HG02588 (cell line): Measurements from ENCODE around the gene ATXN3.
"Not testable (repeated sequence)": the region's sequence is repeated elsewhere in the genome, so short reads cannot be mapped to it uniquely, and the experiment has no call there.

Experiments
- ATAC-seq: cut with Tn5 transposase; IDR thresholded peaks from one replicate; pipeline ENCODE4 v1.9.1; 2021; ENCODE audit warnings: mild to moderate bottlenecking, moderate library complexity; ENCODE audit not compliant: unreplicated experiment

Gene ATXN3

DNA sequence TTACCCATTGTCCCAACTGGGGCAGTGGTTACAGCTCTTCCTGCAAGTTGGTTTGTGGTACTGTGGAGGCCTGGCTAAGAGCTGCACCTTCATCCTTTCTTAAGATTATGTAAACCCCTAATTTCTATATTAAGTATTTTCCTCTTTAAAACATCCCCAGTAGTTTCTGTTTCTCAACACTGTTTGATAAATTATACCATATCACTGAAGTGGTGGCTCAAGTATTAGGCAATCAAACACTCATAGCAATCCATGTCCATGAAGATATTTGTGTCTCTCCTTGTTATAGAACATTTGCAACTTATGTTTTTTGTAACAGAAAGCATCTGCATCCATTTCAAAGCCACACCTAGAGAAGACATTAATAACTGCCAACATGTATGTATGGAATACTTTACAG, 31.8 kb downstream of the ATXN3 start:
- ATAC-seq = no peak

DNA sequence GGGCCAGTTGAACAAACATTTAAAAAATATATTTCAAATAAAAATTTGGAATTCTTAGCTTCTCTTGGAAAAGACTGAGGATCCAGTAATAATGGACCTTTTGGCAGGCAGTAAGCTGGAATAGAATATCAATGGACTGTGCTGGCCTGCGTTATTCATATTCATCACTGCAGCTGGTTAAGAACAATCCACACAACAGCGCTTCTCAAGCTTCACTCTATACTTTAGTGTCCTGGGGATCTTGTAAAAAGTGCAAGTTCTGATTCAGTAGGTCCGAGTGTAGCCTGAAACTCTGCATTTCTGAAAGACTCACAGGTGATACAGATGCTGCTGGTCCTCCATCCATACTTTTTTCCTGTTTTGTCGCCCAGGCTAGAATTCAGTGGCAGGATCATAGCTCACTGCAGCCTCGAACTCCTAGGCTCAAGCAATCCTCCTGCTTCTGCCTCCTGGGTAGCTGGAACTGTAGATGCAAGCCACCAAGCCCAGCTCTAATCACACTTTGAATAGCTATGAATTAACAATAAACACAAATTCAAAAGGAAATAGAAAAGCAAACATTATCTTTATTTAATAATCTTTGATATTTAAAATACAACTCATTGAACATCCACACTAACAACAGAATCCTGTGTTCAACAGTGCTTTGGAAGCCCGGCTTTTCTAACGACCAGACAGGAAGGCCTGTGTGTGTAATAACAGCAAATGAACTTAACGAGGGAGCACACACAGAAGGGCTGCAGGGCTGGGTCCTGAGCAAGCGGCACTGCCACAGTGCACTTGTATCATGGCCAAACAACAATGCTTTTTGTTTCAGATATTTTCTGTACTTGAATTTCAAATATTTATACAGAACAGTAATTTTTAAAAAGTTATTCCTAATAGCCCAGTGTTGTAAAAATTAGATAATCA, 48.1 kb downstream of the ATXN3 start:
- no peak for ATAC-seq

- no peak for ATAC-seq
Observed at GRCh38 chr14:92049781-92050180, 56.6 kb downstream of the ATXN3 start.

DNA sequence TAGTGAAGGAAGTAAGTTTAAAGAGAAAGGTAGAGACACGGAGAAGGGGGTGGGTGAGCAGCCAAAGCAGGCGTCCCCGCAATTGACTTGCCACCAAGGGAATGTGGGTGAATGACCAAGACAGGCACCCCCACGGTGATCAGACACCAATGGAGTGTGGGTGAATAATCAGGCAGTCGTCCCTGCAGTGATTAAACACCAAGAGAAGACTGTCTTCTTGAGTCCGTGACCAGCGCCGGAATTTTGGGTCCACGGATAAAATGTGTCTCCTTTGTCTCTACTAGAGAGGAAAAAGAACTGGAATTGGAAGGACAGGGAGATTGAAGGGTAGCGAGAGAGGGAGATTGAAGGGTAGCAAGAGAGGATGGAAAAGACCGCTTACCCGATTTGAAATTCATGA, 57.2 kb downstream of the ATXN3 start:
- not testable (repeated sequence) for ATAC-seq

DNA sequence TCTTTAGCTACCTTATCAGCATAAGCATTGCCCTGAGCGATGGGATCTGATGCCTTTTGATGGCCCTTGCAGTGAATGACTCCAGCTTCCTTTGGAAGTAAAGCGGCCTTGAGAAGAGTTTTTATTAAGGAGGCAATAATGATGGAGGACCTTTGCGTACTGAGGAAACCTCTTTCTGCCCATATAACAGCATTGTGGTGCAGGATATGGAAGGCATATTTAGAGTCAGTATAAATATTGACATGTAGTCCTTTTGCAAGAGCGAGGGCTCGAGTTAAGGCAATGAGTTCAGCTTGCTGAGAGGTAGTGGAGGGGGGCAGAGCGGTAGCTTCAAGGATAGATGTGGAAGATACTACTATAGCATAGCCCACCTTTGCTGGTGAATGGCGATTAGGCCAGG, 60.5 kb downstream of the ATXN3 start:
- ATAC-seq = not testable (repeated sequence)

DNA sequence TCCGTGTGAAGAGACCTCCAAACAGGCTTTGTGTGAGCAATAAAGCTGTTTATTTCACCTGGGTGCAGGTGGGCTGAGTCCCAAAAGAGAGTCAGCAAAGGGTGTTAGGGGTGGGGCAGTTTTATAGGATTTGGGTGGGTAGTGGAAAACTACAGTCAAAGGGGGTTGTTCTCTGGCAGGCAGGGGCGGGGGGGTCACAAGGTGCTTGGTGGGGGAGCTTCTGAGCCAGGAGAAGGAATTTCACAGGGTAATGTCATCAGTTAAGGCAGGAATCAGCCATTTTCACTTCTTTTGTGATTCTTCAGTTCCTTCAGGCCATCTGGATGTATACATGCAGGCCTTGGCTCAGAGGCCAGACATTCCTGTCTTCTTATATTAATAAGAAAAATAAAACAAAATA, 64.6 kb downstream of the ATXN3 start:
- not testable (repeated sequence) for ATAC-seq

GRCh38 chr14:92041203-92041602, 65.2 kb downstream of the ATXN3 start:
- ATAC-seq = no peak

DNA sequence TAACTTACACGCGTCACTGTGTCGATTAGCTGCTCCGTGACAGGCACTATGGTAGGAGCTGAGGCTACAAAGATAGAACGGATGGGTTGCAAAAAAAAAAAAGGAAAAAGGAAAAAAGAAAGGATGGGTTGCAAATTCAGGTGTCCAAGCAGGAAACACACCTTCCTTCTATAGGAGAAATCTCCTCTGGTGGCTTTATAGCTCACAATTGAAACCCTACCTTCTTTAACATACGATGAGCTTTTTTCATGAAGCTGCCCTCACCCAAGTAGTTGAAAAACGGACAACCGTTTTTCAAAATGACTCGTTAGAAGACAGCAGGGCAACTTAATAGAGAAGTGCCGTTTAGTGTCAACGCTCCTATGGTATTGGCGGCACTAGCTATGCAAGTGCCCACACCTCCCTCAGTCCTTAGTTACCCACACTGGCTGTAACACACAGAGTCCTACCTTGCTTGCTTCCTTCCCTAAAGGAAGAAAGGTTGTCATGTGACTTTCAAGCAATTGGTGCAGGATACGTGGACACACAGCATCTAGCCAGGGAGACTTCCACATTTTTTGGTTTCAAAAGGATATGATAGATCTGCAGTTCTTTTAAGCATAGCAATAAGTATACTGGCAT, 65.8 kb downstream of the ATXN3 start:
- ATAC-seq = peak; percentile 17

GRCh38 chr14:92039719-92040430, 66.5 kb downstream of the ATXN3 start, which contains the start of gene TRIP11:
TRIP11 (minus strand) TSS chr14:92040059; CDS start chr14:92039685, 374 bp downstream.
- ATAC-seq = peak; percentile 96

- ATAC-seq = peak; percentile 7
Observed at GRCh38 chr14:92039063-92039718, 67.2 kb downstream of the ATXN3 start.

DNA sequence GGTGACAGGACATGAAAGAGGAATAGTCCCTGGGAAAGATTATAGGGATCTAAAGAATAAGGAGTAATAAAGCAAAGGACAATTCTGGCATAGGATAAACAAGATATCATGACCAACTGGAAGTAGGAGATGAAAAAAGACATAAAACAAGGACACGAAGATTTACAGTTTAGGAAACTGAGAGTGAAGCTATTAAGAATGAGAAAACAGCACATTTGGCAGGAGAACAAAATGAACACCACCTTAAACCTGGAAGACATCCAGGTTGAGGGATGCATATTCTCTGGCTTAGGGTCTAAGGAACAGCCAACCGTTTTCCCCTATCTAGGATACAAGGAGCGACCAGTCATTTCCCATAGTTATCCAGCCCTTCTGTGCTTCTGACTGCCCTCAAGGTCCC, 68.4 kb downstream of the ATXN3 start:
- no peak for ATAC-seq

DNA sequence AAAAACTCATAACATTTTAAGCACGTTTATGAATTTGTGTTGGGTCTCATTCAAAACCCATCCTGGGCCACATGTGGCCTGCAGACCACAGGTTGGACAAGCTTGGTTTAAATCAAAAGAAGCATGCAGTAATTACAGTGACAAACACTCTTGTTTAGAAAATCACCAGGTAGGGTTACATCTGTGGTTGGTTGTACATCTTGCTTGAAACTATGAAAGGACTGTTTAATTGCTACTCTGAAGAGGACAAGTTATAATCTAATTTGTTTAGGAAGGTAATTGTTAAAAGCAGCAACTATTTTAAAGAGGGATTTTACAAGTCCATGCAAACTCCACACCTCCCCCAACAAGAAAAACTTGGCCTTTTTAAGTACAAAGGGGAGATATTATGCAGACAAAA, 70.5 kb downstream of the ATXN3 start:
- no peak for ATAC-seq

DNA sequence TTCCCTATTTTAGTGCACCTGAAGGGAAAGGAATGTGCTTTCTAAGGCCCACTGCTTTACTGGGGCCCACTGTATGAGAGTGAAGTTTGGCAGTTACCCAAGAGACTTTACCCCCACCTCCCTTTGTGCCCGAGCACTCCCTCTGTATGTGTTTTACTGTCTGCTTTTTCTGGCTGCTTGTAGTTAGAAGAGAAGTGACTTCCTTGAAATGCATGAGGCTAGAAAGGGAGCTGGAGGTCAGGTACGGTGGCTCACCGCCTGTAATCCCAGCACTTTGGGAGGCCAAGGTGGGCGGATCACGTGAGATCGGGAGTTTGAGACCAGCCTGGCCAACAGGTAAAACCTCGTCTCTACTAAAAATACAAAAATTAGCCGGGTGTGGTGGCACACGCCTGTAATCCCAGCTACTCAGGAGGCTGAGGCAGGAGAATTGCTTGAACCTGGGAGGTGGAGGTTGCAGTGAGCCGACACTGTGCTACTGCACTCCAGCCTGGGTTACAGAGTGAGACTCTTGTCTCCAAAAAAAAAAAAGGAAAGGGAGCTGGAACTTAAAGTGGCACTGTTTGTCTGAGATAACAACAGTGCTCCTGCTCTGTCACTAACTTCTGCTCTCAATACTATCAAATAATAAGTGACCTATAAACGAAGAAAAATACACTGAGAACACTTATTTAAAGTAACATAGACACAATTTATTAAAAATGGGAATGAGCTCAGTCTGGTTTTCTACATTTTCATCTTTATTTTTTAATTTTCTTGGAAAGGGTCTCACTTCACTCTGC, 72.3 kb downstream of the ATXN3 start:
- no peak for ATAC-seq

DNA sequence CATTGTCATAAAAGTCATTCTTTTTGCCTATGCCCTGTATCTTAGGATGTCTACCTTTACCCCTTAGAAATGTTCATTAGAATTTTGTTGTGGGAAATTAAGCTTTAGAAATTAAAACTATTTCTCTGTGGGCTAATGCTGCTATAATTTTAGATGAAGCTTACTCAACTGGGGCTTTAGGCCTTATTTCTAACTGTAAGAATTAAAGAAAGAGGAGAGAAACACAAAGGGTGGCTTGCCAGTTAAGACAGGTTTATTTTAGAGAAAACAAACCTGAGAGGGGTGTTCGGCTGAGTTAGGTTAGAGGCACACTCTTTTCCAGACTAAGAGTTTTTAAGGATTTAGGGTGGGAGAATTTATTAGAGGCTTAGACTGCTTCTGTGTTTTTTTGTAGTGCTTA, 72.9 kb downstream of the ATXN3 start:
- no peak for ATAC-seq

GRCh38 chr14:92026548-92027190, 79.7 kb downstream of the ATXN3 start:
- no peak for ATAC-seq

GRCh38 chr14:92022036-92022435, 84.3 kb downstream of the ATXN3 start:
- ATAC-seq = no peak

GRCh38 chr14:92021523-92021922, 84.9 kb downstream of the ATXN3 start:
- no peak for ATAC-seq

- no peak for ATAC-seq
Observed at GRCh38 chr14:92014040-92014439, 92.3 kb downstream of the ATXN3 start.

GRCh38 chr14:92012121-92012748, 94.1 kb downstream of the ATXN3 start:
- no peak for ATAC-seq
